Hematopoietic multipotent progenitor cell treated with erythropoietin and hydrocortisone succinate and interleukin-3 and kit ligand, for 17 days (in vitro differentiated cells): ENCODE results near the gene VAPA.
A peak's percentile ranks its signal among the peaks of the same experiment; 100 is the strongest.

Experiments used
- DNase-seq: peaks from one replicate; pipeline ENCODE4 v3.0.0-alpha.2; 2015; ENCODE audit warnings: low spot score

The VAPA gene

DNA sequence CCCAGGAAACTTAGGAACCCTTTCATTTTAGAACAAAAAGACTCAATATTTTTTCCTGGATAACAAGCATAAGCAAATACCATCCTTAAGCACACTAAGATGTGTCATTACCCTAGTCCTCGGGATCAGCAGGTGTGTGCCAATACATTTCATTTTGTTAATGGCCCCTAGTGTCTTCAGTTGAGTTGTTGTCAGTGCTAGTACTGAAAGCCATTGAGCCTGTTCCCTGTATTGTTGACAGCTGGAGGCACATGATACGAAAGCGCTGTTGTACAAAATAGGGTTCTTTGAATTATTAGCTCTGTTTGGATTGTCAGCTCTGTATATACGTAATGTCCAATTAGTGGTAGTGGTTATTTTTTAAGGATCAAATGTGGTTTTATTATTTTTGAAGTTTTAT, 29.5 kb downstream of the VAPA start:
- no peak for DNase-seq

DNA sequence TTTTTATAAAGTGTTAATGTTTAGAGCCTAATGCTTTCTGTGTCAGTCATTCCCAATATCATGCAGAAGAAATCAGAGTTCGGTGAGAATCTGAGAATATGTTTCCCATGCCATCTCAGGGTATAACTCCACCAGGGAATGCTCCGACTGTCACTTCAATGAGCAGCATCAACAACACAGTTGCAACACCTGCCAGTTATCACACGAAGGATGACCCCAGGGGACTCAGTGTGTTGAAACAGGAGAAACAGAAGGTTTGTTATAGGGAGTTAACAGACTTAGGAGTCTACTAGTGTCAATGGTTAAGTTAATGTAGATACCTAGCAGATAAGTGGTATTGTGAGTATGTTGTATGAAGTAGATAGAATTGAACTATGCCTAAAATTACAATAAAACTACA, 31.0 kb downstream of the VAPA start:
- no peak for DNase-seq

DNA sequence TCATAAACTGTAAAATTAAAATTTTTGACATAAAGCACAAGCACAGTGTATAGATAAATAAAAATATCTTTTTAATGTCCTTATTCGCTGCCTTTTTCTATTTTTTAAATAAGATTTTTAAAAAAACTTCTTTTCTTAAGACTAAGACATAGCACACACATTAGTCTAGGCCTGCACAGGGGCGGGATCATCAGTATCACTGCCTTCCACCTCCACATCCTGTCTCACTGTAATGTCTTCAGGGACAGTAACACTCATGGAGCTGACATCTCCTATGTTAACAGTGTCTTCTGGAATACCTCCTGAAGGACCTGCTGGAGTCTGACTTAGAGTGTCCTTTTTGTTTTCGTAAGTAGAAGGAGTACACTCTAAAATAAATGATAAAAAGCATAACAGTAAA, 33.0 kb downstream of the VAPA start:
- DNase-seq, result no peak

DNA sequence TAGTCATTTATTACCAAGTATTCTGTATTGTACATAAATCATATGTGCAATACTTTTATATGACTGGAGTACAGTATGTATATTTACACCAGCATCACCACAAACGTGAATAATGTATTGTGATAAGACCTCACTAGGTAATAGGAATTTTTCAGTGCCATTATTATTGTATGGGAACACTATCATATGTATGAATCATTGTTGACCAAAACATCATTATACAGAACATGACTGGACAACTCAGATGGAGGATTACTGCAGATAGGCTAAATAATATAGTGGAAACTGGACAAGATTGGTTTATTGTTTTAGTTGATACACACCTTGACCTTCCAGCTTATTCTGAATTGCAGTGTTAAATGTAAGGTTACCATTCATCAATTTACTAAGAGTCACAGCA, 33.4 kb downstream of the VAPA start:
- DNase-seq, result no peak

DNA sequence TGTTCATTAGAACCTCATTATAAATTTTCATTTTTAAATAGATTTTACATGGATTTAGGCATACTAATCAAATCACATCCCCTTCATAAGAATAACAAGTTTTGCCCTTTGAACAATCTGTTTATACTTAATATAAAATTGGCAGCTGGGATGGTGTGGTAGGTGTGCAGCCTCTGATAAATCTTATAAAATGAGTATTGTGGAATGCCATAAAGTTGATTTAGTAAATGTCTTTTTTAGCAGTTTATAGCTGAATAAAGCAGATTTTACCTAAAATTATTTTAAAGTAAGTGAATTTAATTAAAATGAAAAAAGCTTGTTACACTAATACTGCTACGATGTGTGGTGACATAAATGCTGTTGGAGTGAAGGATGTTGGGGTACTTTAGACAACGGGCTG, 35.5 kb downstream of the VAPA start:
- no peak for DNase-seq

DNA sequence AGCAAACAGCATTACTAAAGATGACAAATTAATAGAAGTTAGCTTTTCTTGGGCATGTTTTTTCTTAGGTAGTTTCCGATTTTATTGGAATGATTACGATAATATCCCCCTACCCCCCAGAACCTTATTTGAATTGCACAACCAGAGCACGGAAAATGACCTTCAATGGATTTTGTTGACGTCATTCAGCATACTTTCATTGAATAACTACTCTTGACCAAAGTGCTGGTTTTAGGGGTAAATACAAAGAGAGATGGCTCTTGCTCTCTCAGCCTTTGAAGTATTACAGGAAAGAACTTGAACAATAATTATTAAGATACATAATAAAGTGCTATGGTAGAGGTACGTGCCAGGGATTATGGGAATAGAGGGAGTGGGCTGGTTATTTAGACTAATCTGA, 36.0 kb downstream of the VAPA start:
- DNase-seq, result no peak

DNA sequence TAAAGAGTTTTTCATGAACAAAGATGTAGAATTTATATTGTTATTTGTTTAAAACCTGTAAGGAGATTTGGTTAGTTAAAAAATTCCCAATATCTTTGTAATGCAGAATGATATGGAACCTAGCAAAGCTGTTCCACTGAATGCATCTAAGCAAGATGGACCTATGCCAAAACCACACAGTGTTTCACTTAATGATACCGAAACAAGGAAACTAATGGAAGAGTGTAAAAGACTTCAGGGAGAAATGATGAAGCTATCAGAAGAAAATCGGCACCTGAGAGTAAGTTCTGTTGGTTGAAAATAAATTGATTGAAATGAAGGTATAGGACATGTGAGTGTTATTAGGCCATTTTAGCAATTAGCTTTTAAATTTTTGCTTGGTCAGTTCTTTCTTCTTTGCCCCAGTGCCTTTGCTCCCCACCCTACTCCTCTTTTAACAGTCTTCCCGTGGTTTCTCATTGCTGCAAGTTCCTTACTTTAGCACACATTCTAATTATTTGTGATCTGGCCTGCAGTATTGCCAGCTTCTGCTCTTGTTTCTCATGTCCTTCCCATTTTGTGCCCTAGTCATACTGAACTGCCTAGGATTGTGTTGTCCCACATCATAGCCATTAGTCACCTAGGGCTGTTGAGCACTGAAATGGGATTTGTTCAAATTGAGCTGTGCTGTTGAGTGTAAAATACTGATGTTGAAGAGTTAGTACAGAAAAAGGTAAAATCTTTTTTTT, 36.6 kb downstream of the VAPA start:
- DNase-seq, result peak; percentile 53

DNA sequence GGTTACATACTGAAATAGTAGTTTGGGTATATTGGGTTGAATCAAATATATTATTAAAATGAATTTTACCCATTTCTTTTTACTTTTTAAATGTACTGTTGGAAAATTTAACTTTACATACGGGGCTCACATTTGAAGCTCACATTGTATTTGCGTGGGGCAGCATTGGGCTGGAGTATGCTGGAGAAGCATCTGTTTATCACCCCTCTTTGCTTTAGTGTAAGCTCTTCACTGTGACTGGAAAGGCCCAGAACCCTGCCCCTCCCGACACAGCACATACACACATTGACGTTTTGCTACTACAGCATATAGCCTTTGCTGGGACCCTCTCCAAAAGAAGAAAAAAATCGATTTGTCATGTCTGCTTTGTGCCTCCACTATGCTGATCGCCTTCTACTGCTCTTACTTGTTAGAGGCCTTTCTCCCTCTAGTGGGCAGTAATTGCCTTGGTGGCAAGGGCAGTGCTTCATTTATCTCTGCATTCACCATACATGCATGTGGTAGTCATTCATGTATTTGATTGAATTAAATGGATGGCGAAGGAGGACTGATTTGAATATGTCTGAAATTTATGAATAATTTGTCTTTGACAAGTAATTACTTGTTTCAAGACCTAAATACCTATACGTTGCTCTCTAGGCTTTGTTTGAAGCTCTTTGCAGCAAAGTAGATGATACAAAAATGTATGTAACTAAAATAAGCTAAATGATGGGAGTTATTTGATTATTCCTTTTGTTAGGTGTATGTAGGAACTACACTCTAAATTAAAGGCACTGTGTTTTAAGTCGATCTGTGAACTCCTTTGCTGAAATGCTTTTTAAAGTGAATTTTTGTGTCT, 37.4 kb downstream of the VAPA start:
- DNase-seq, result peak; percentile 79

DNA sequence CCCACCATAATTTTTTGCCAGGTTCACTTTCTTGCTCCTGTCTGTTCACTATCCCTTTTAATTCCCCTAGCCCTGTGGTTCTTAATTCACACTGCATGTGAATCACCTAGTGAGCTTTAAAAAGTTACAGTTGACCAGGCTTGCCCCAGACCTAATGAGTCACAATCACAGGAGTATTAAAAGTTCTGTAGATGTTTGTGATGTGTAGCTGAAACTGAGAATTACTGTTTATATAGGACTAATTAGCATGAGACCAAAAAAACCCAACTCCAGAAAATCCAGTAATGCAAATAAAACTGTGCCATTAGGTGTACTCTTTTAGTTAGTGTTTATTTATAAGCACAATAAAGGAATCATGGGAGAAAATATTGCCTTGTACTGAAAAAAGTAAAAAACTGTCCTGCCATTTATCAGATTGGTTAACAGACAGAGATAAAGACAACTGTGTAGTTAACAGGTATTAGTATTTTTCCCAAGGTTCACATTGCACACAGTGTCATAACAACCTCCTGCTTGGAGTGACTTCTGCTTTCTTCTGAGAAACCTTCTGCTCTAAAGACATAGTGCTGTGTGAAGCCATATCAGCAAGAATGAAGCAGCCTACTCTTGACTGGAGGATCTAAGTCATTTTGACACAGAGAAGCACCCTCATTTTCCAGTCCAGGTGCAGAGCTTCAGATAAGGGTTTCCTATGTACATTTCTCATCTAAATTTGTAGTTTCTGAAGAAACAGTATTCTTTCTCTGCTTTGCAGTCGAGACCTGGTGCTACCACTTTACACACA, 39.0 kb downstream of the VAPA start:
- peak; percentile 39 for DNase-seq

DNA sequence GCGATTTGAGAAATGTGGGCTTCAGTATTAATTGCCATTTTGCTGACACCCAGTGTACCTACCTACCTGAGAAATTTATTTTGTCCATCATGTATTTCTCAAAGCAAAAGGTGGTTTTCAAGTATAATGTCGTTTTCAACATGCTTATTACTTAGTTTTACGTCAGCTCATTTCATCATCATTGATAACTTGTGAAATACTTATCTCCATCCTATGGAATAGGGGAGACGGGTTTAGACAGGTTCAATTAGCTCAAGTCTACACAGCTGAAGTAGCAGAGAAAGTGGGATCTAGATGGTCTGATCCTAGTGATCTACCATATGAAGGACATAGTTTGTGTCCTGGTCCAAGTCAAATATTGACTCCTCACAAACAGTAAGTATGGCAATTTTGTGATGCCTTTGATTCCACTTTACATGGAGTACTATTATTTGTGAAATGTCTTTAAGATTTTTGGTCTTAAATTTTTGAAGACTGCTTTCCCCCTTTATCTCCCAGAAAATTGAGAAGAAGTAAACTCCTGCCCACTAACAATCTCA, 45.1 kb downstream of the VAPA start:
- DNase-seq, result no peak

DNA sequence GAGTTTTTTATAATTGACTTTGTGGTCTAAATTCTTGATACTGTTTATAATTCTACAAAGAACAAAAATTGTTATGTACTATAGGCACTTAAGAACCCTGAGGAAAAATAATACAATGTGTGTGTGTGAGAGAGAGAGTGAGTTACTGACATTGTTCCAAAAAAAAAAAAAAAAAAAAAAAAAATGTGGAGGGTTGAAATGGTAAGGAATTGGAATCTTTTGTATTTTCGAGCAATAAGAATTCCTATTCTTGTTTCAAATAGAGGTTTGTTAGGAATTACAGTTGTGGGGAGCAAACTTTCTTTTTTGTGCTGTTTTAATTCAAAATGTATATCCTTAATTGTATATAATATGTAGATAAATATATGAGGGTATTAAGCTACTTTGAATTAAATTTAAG, 45.7 kb downstream of the VAPA start:
- DNase-seq, result no peak

DNA sequence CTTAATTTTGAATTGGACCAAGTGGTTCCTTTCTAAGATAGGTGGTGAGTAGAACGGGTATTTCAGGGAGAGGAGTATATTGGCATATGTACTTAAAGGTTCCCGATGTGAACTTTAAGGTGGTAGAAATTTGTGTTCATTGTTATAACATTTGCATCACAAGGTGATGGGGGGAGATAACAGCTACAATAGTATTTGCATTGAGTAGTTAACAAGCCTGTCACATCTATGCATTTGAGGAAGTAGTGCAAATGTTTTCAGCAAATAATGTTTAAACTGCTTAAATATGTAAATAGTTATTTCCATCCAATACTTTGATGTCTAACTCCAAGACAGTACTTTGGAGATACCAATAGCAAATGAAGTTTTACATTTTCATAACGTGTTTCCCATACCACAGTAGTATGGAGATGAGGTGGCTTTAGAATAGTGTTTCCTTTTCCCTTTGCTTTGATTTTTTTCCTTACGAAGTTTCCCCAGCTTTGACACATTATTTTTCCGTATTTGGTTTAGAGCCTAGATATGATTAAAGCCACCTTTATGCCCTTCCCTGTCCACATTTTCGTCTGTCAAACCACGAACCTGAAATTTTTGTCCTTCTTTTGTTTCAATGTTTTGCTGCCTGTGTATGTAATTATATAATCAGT, 46.6 kb downstream of the VAPA start:
- no peak for DNase-seq

DNA sequence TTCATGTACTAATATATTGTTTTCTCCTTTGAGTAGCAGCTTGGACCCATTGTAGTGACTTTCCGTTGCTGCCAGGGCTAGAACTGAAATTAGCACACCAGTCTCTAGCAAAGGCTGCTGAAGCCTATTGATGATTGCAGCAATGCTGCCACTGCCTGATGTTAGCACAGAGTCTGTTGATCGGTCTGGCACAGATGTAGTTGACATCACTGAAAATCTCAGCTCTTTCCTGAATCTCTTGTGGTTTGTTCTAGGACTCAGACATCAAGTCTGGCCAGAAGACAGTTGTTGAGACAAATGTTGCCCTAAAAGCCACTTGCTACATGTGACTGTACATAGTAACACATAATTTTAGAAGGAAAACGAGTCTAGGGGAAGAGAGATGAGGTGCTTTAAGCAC, 47.2 kb downstream of the VAPA start:
- DNase-seq, result no peak

DNA sequence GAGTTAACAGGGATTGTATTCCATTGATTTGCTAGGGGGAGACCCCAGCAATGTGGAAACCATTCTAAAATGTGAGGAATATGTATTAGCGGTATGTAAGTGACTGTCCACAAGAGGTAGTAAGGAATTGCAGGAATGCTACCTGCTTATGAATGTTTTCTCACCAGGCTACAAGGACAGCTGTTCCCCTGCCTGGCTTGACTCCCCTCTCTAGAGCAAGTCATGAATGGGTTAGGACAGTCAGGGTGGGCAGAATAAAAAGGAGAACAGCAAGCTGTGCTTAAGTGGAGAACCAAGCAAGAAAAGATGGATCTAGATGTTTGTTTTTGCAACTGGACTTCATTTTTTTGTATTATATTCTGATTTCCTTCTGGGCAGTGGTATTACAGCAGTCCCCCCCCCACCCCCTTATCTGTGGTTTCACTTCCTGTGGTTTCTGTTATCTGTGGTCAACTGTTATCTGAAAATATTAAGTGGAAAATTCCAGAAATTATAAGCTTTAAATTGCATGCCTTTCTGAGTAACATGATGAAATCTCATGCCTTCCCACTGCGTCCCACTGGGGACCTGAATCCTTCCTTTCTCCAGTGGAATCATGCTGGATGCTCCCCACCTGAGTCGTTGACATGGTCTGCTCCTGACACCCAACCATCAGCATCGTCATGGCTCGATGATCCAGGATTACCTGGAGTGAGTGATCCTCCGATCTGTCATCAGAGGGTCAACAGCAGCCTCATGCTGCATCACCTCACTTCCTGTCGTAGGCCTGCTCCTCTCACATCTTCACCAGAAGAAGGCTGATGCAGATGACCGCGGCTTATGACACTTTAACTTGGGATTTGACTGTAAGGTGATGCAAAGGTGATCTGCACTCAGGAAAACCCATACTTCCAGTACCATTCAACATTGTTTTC, 52.2 kb downstream of the VAPA start:
- no peak for DNase-seq

DNA sequence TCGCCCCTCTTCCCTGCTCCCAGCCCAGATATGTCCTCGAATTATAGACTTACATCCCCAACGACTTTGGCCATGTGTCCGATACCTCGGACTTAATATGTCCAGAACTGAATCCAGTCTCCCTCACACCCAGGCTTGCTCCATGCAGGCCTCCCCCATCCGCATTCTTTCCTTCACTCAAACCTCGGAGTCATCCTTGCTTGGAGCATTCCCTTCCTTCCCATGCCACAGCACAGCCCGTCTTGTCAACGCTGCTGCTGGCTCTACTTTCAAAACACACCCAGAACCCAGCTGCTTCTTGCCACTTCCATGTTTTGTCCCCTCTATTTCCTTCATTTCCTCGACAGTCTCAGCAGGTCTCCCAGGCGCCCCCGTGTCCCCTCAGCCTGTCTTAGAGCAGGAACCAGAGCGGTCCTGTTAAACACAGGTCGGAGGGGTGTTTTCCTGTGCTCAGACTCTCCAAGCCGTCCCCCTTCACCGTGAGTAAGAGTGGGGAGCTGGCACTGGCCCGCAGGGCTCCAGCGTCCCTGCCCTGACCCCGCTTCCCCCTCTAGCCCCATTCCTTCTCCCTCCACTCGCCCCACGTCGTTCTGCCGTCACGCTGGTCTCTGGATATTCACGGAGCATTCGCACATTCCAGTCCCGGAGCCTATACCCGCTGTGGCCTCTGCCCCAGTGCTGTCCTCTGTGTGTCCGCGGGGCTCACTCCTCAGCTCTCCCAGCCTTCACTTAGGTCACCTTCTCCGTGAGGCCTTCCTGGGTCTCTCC, 54.4 kb downstream of the VAPA start:
- DNase-seq, result no peak

DNA sequence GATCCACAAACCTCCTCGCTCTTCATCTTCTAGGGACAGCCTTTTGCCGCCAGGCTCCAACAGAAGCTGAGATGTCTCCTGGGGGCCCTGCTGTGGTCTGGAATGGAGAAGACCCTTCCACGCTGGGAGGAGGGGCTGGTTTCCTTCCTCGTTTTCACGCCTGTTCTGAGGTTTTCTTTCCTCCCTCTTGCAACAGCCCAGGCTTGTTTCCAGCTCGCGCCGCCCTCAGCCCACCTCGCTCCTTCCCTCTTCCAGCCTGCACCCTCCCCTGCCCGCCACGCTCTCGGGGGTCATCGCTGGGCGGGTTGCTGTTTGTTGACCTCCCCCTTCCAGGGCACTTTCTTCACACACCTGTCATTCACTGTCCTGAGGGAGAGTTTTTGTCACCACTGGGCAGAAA, 55.4 kb downstream of the VAPA start:
- DNase-seq, result no peak

DNA sequence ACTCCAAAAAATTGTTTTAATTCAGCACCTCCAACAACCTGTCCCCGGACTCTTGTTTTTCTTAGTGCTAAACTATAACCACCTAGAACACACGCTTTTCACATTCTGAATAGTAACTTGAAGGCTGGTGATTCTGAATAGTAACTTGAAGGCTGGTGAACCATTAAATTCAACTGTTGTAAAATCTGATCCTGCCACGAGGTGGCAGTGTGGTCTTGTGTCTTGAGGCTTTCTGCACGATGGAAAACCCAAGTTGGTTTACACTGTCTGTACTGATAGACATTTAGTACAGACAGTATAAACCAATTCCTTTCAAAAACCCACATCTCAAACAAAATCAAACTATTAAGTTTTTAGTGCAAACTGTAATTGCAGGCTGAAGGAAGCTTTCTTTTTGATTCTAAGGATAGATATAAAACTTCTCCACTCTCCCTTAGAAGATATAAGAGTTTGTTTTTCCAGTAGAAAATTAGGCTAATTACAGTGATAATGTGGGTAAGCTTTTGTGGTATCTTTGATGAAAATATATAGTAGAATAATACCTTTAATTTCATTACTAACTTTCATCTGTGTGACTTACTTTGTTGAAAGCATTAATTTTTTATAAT, 57.6 kb downstream of the VAPA start:
- peak; percentile 83 for DNase-seq

DNA sequence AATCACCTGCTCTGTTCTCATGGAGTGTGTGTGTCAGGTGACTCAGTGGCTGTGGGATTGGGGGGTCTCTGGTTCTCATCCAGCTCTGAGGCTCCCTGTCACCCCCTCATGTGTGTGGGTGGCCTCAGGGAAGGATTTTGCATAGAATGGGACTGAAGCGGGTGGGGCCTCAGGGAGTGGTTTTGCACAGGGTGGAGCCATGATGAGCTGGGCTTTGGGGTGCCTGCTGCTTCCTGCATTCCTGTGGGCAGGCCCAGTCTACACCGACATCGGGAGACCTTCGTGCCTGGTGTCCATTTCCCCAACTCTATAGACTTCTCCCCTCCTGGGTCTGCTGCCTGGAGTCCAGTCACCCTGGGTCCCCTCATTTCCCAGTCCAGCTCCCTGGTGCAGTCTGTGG, 59.7 kb downstream of the VAPA start:
- no peak for DNase-seq

DNA sequence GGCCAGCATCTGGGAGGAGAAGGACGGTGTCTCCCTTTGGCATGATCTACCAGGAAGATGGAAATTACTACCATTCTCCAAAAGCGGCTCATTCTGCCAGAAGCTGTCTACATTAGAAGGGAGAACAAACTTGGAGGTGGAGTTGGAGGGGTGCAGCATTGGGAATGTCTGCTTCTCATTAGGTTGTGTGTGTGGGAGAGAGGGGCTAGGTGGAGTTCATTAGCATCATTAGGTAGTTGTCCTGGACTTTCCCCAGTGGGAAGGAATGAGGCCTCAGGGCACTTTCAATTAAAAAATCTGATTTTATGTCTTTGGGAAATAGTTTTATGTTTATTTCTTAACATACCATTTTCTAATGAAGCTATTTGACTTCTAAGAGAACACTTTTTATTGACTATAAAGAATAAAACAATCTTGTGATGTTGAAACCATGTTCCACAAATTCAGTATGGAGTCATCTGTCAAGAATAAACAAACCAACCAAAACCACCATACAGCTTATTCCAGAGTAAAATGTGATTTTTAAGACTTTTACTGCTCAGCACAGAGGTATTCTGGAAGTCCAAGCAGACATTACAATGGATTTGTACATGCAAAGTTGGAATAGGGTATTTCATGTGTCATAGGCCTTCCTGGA, 60.6 kb downstream of the VAPA start:
- DNase-seq, result no peak
